Heart right ventricle (tissue), 16 donors: ENCODE data around the gene LRRC23. TPM values are rescaled to one million over a fixed set of nuclear protein-coding genes. Genes with fewer than 3 reads are reported as not detected.

Experiments used
- ATAC-seq, 8 donors: fragments of 200-7000 bp; cut with Tn5 transposase; one replicate each; pipeline ENCODE4 v1.9.1; 2020; ENCODE audit warnings: mild to moderate bottlenecking in 8 of 8, moderate library complexity in 8 of 8, moderate number of reproducible peaks in 1 of 8
- DNase-seq, 2 donors: peaks; one replicate each; pipeline ENCODE4 v3.0.0-alpha.2; 2020
- H3K27ac ChIP-seq, 10 donors: fragments of 200-600 bp; sonication (generic) in 2 of 10; one replicate each; pipeline versions ENCODE4 v1.5.0 to v1.8.0; 2020 to 2022; ENCODE audit warnings: mild to moderate bottlenecking in 3 of 10
- H3K27me3 ChIP-seq, 7 donors: fragments of 200-600 bp; one replicate each; pipeline ENCODE4 v1.8.0; 2021 to 2022; ENCODE audit warnings: mild to moderate bottlenecking in 2 of 7
- H3K36me3 ChIP-seq, 9 donors: fragments of 200-600 bp; sonication (generic) in 1 of 9; one replicate each; pipeline versions ENCODE4 v1.5.0 to v1.8.0; 2020 to 2022; ENCODE audit warnings: mild to moderate bottlenecking in 2 of 9
- H3K4me1 ChIP-seq, 9 donors: fragments of 200-600 bp; sonication (generic) in 1 of 9; one replicate each; pipeline versions ENCODE4 v1.5.0 to v1.8.0; 2020 to 2022; ENCODE audit warnings: mild to moderate bottlenecking in 4 of 9
- H3K4me3 ChIP-seq, 10 donors: fragments of 200-600 bp; sonication (generic) in 2 of 10; one replicate each; pipeline versions ENCODE4 v1.5.0 to v1.8.0; 2020 to 2022; ENCODE audit warnings: mild to moderate bottlenecking in 7 of 10, moderate library complexity in 2 of 10
- H3K9me3 ChIP-seq, 11 donors: fragments of 200-600 bp in 10 of 11; sonication (generic) in 2 of 11; one replicate each; pipeline versions ENCODE4 v1.5.0 to v1.8.0; 2013 to 2022; ENCODE audit warnings: mild to moderate bottlenecking in 2 of 11, control low read depth in 1 of 11, moderate library complexity in 1 of 11
- WGBS, 2 donors: extraction: QIAGEN DNeasy Blood & Tissue Kit; methylation state at CpG; one replicate each; pipeline ENCODE4 v1.1.7; 2013; ENCODE audit warnings: inconsistent platforms in 1 of 2; 5-methylcytosine and 5-hydroxymethylcytosine counted together
- intact Hi-C, 10 donors: fragments of 100-400 bp; cut with DNase I; formaldehyde crosslinking; loops; one replicate each; pipeline versions ENCODE4 v1.11.1 to v1.14.2; 2022
- polyA plus RNA-seq, 2 donors: library from polyadenylated mRNA; stranded (reverse); fragments of 200-250 nt; gene quantifications; one replicate each; pipeline ENCODE4 v1.2.3, GENCODE V29; 2013
- total RNA-seq, 10 donors: library from RNA; stranded (reverse); fragmentation: NEBNext Ultra II Directional in 3 of 10; extraction: Animal tissue kit (Norgen Biotek cat#: 25700) in 3 of 10; gene quantifications; one replicate each; pipeline versions ENCODE4 v1.2.1 to v1.2.4, GENCODE V29; 2021 to 2023
- TF ChIP-seq, protein P1 (sequence below), 9 donors: fragments of 200-600 bp; sonication (generic) in 2 of 9; IDR thresholded peaks; one replicate each; pipeline versions ENCODE4 v1.5.0 to v1.8.0; 2021 to 2022; ENCODE audit warnings: antibody characterized with exemption in 9 of 9, mild to moderate bottlenecking in 5 of 9, moderate library complexity in 1 of 9
- donor health status: Arrhythmogenic right ventricular cardiomyopathy.
- donor health status: ischemic (EF 13 %, LVEDD 7.1; RV severe dilation, severe dysfunction).
- donor health status: healthy with polysubstance abuse.
- donor health status: DM: no; HTN: yes; CAD: no.
- donor health status: DM: no; HTN: no; CAD: no.
- donor health status: ischemic (EF 25% LVEDD 6.9; RV normal size, moderate dysfunction).
- donor health status: ischemic (EF 25% LVEDD 5.7; RV mildly dilated, moderate dysfunction).
- donor health status: healthy.
- donor health status: DM: yes; HTN: yes; CAD: no.
- donor health status: Ischemic cardiomyopathy.
- donor health status: ischemic (EF 35%, LVEDD 5.7; RV mildly dilated, moderate dysfunction).
- donor health status: nonischemic (EF 11% LVEDD 7.7; RV severe dilation, severe dysfunction).
- donor health status: DM: yes; HTN: yes; CAD: no.
- donor health status: PGD.
- donor health status: ischemic (EF 29% LVEDD 5.4; RV normal size, mild dysfunction).
- donor health status: nonischemic (EF 23%, LVEDD 6.1; RV moderate dilation, normal function).

Gene LRRC23
- total and polyA plus RNA-seq, 12 donors = 6.5 to 16.6 (median 11.9) TPM

DNA sequence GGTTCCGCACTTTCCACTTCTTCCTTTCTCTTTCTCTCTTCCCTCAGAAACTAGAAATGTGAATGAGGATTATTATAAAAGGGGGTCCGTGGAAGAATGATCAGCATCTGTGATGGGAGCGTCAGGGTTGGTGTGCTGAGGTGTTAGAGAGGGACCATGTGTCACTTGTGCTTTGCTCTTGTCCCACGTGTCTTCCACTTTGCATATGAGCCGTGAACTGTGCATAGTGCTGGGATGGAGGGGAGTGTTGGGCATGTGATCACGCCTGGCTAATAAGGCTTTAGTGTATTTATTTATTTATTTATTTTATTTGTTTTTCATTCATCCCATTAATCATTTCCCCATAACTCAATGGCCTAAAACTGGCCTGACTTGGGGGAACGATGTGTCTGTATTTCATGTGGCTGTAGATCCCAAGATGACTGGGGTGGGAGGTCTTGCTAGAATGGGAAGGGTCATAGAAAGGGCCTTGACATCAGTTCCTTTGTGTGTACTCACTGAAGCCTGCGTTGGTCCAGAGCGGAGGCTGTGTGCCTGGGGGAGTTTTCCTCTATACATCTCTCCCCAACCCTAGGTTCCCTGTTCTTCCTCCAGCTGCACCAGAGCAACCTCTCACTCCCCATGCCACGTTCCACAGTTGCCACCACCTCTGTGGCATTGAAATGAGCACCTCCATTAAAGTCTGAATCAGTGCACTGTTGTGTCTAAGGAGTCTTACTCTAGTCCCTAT, 18.5 kb downstream of the LRRC23 start:
- Histone ChIP-seq H3K9me3 (no peaks in the 10 kb centered on the region), H3K4me3 (no peak overlapping the region), H3K27ac (peak overlapping the region in 1 of 10 donors; percentile 31), H3K27me3 (peaks cover 0 to 5% (median 0%) of the 10 kb centered on the region in 7 donors), H3K4me1 (peaks cover 17 to 49% (median 35%) of the 10 kb centered on the region in 9 donors), H3K36me3 (peaks cover 0 to 26% (median 0%) of the 10 kb centered on the region in 9 donors)
- TF ChIP-seq, protein P1, sequence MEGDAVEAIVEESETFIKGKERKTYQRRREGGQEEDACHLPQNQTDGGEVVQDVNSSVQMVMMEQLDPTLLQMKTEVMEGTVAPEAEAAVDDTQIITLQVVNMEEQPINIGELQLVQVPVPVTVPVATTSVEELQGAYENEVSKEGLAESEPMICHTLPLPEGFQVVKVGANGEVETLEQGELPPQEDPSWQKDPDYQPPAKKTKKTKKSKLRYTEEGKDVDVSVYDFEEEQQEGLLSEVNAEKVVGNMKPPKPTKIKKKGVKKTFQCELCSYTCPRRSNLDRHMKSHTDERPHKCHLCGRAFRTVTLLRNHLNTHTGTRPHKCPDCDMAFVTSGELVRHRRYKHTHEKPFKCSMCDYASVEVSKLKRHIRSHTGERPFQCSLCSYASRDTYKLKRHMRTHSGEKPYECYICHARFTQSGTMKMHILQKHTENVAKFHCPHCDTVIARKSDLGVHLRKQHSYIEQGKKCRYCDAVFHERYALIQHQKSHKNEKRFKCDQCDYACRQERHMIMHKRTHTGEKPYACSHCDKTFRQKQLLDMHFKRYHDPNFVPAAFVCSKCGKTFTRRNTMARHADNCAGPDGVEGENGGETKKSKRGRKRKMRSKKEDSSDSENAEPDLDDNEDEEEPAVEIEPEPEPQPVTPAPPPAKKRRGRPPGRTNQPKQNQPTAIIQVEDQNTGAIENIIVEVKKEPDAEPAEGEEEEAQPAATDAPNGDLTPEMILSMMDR (IDR thresholded peaks at IDR 0.05) = no peak
- 85 to 92% methylated on average over 10 of the region's 10 CpGs for WGBS, 2 donors
- intact Hi-C loops = loop anchor here in 2 of 10 donors (5.0 kb wide), 2 partner anchors 39 to 169 kb away; partner anchors contain the start of gene C1R (in 1 of the 2)
- ATAC-seq (no peak), DNase-seq (no peak)

DNA sequence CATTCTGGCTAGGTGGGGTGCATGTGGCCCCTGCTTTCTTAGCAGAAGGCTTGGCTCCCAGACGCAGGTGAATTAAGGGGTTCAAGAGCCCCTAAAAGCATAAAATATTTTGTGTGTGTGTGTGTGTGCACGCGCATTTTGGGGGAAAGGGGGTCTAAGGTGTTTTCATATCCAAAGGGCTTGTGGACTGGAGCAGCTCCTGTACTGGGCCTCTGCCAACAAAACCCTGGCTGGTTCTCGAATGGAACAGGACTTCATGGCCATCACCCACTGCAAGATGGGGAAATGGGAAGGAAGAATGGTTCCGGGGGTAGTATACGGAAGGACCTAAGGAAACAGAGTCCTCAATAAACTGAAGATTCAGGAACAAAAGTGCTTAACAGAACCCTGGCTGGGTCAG, 19.2 kb downstream of the LRRC23 start:
- ATAC-seq (no peak), DNase-seq (no peak)
- intact Hi-C loops = loop anchor here in 4 of 10 donors (1.0 to 5.0 kb wide), 4 partner anchors 38 to 168 kb away; partner anchors contain the start of genes C1R (in 1 of the 4), EMG1 (in 1 of the 4) and PHB2 (in 1 of the 4)
- H3K27ac ChIP-seq = peak overlapping the region in 7 of 10 donors; percentile 91 to 98 (median 96)
- H3K4me1 ChIP-seq = peaks cover 17 to 51% (median 38%) of the 10 kb centered on the region in 9 donors
- 51 to 66% methylated on average over 6 of the region's 6 CpGs for WGBS, 2 donors
- TF ChIP-seq, protein P1 (IDR thresholded peaks at IDR 0.05) = no peak
- peaks cover 0 to 5% (median 0%) of the 10 kb centered on the region in 7 donors for H3K27me3 ChIP-seq
- H3K4me3 ChIP-seq = no peak overlapping the region
- peaks cover 0 to 24% (median 0%) of the 10 kb centered on the region in 9 donors for H3K36me3 ChIP-seq
- no peaks in the 10 kb centered on the region for H3K9me3 ChIP-seq

DNA sequence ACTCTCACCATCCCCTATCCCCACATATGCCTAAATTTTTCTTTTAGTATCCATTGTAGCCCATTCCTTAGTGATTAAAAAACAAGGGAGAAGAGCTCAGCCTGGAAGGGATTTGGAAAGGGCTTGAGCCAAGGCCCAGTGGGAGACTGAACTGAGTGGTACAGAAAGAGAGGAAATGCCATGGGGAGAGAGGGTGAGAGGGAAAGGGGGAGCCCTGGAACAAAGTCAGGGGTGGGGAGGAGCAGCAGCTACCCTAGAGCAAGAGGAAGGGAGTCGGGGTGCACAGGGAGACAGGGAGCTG, 20.6 kb downstream of the LRRC23 start:
- no peak for DNase-seq
- WGBS, 2 donors = 3 to 10% methylated on average over 1 of the region's 1 CpG
- H3K36me3 ChIP-seq = peaks cover 0 to 15% (median 0%) of the 10 kb centered on the region in 9 donors
- TF ChIP-seq, protein P1 (IDR thresholded peaks at IDR 0.05) = no peak
- intact Hi-C loops = loop anchor here in 2 of 10 donors (1.0 to 5.0 kb wide), 3 partner anchors 18 to 53 kb away; partner anchors contain the start of genes RNU7-1 (in 1 of the 2) and SPSB2 (in 1 of the 2)
- peak in 1 of 8 donors; percentile 0 for ATAC-seq
- H3K27ac ChIP-seq = peak overlapping the region; percentile 74 to 98 (median 96)
- peaks cover 0 to 5% (median 0%) of the 10 kb centered on the region in 7 donors for H3K27me3 ChIP-seq
- H3K4me3 ChIP-seq = peak overlapping the region in 4 of 10 donors; percentile 88 to 97 (median 89)
- H3K4me1 ChIP-seq = peaks cover 24 to 64% (median 50%) of the 10 kb centered on the region in 9 donors
- H3K9me3 ChIP-seq = no peaks in the 10 kb centered on the region

DNA sequence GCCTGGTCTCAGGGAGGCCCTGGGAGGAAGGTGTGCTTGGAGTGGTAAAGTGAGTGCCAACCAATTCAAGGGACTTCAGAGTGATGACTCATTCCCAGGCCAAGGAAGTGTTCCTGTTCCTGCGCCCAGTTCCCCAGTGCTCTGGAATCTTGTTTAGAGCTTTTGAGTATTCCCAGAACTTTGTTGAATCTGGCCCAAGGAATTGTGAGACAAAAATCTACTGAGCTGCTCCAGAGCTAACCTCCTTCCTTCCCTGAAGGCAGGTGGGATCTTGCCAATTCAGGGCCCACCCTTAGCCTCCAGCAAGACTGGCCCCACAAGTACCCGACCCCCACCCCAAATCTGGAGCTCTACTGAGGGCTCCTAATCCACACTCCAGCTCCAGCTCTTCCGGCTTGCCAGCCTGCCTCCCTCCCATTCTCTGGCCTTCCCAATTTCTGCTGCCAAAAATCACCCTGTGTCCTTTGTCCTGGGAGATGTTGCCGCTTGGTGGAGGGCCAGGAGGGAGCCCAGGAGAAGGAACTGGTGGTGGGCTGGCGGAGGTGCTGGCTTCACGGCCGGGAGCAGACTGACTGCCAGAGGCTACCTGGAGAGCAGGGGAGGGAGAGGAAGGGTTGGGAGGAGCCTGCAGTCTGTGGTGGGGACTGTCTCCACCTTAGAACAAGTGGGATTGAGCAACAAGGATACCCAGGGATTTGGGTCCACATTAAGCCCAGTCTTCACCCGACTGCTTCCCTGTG, 21.1 kb downstream of the LRRC23 start:
- H3K4me3 ChIP-seq = peak overlapping the region in 9 of 10 donors; percentile 69 to 97 (median 88)
- WGBS, 2 donors = 7 to 11% methylated on average over 8 of the region's 8 CpGs
- DNase-seq (peak; percentile 71 to 76), ATAC-seq (peak; percentile 24 to 66 (median 62))
- peak overlapping the region; percentile 74 to 98 (median 96) for H3K27ac ChIP-seq
- peaks cover 0 to 5% (median 0%) of the 10 kb centered on the region in 7 donors for H3K27me3 ChIP-seq
- intact Hi-C loops = loop anchor here in 2 of 10 donors (1.0 to 5.0 kb wide), 3 partner anchors 18 to 53 kb away; partner anchors contain the start of genes RNU7-1 (in 1 of the 2) and SPSB2 (in 1 of the 2)
- H3K36me3 ChIP-seq = peaks cover 0 to 15% (median 0%) of the 10 kb centered on the region in 9 donors
- TF ChIP-seq, protein P1 (IDR thresholded peaks at IDR 0.05) = no peak
- H3K4me1 ChIP-seq = peaks cover 25 to 70% (median 54%) of the 10 kb centered on the region in 9 donors
- H3K9me3 ChIP-seq = no peaks in the 10 kb centered on the region
